Ovary (tissue), 9 donors: ENCODE data around the gene LMO3. TPM values are rescaled to one million over a fixed set of nuclear protein-coding genes. Genes with fewer than 3 reads are reported as not detected.
"Not testable (repeated sequence)": the region's sequence is repeated elsewhere in the genome, so short reads cannot be mapped to it uniquely, and the experiment has no call there.

Source experiments
- DNase-seq, 5 donors: peaks; one replicate each; pipeline ENCODE4 v3.0.0-alpha.2; 2019 to 2020
- H3K27ac ChIP-seq, 2 donors: fragments of 200-600 bp; one replicate each; pipeline versions ENCODE4 v1.5.1 to v1.8.0; 2019 to 2022
- H3K27me3 ChIP-seq: fragments of 200-600 bp; one replicate; pipeline ENCODE4 v1.8.0; 2022
- H3K36me3 ChIP-seq: fragments of 200-600 bp; sonication (generic); one replicate; pipeline ENCODE4 v1.5.1; 2019
- H3K4me1 ChIP-seq: one replicate; pipeline ENCODE4 v1.8.1; 2013; ENCODE audit warnings: mild to moderate bottlenecking, moderate library complexity; ENCODE audit not compliant: insufficient read depth
- H3K4me3 ChIP-seq: fragments of 200-600 bp; sonication (generic); one replicate; pipeline ENCODE4 v1.5.1; 2017
- H3K9me3 ChIP-seq, 2 donors: fragments of 200-600 bp in 1 of 2; sonication (generic) in 1 of 2; one replicate each; pipeline versions ENCODE4 v1.5.1 to v1.8.1; 2013 to 2019; ENCODE audit warnings: mild to moderate bottlenecking in 1 of 2, moderate library complexity in 1 of 2
- CTCF ChIP-seq, 3 donors: fragments of 450-650 bp in 2 of 3; fragments of 200-600 bp in 1 of 3; IDR thresholded peaks; one replicate each; pipeline versions ENCODE4 v1.5.1 to v1.8.0; 2016 to 2022; ENCODE audit warnings: antibody characterized with exemption in 3 of 3, mild to moderate bottlenecking in 1 of 3
- EP300 ChIP-seq: sonication (generic); formaldehyde crosslinking; IDR thresholded peaks from one replicate; pipeline ENCODE4 v1.6.1; 2017; ENCODE audit warnings: antibody characterized with exemption
- POLR2A ChIP-seq: fragments of 450-650 bp; IDR thresholded peaks from one replicate; pipeline ENCODE4 v1.6.1; 2017; ENCODE audit warnings: antibody characterized with exemption, mild to moderate bottlenecking, moderate library complexity
- WGBS, 3 donors: extraction: QIAGEN DNeasy Blood & Tissue Kit in 1 of 3; methylation state at CpG; one replicate each; pipeline versions ENCODE4 v1.1.5 to v1.1.7; 2013 to 2017; 5-methylcytosine and 5-hydroxymethylcytosine counted together
- intact Hi-C, 4 donors: fragments of 100-400 bp; cut with DNase I; formaldehyde crosslinking; loops; one replicate each; pipeline versions ENCODE4 v1.11.0 to v1.15.1; 2022 to 2023
- polyA plus RNA-seq, 2 donors: library from polyadenylated mRNA; stranded (reverse); fragments of 200-250 nt in 1 of 2; fragments of 350-450 nt in 1 of 2; fragmentation: Illumina TruSeq in 1 of 2; extraction: RNeasy Lipid Tissue Mini Kit (QIAGEN cat#74804) in 1 of 2; gene quantifications; one replicate each; pipeline ENCODE4 v1.2.3, GENCODE V29; 2013 to 2014
- total RNA-seq, 7 donors: library from RNA; depleted of rRNA in 2 of 7; stranded (reverse); fragments of >200 nt in 2 of 7; fragmentation: NEBNext Ultra II Directional in 3 of 7; extraction: Animal tissue kit (Norgen Biotek cat#: 25700) in 3 of 7; gene quantifications; one replicate each; pipeline versions ENCODE4 v1.1.0 to v1.2.4, GENCODE V29; 2016 to 2023
- donor health status: DM: no; HTN: no; CAD: no; lungs with moderate emphysema.
- donor health status: DM: no; HTN: no; CAD: no.
- donor health status: Bipolar disorder and iron deficiency.
- donor health status: DM: yes; HTN: yes; CAD: no.
- donor health status: DM: no; HTN: no; CAD: no.
- donor health status: DM: yes; HTN: yes; CAD: no.

LMO3 gene
- total and polyA plus RNA-seq, 9 donors = 0.97 to 11.7 (median 5.0) TPM

- intact Hi-C loops = no loop called here
- Histone ChIP-seq H3K27ac (no peak overlapping the region), H3K36me3 (no peaks in the 10 kb centered on the region), H3K27me3 (no peaks in the 10 kb centered on the region), H3K4me3 (no peak overlapping the region), H3K9me3 (no peaks in the 10 kb centered on the region), H3K4me1 (no peaks in the 10 kb centered on the region)
- no peak for TF ChIP-seq POLR2A
- WGBS, 3 donors = 57 to 66% (median 63%) methylated on average over 3 of the region's 3 CpGs
- no peak for DNase-seq
Observed at GRCh38 chr12:16553457-16553856, 52.5 kb downstream of the LMO3 start.

- Histone ChIP-seq H3K4me3 (no peak overlapping the region), H3K27ac (no peak overlapping the region), H3K4me1 (no peaks in the 10 kb centered on the region), H3K9me3 (no peaks in the 10 kb centered on the region), H3K27me3 (no peaks in the 10 kb centered on the region), H3K36me3 (no peaks in the 10 kb centered on the region)
- DNase-seq = no peak
- TF ChIP-seq POLR2A = no peak
- no peak for TF ChIP-seq EP300
- no peak for TF ChIP-seq CTCF (IDR thresholded peaks at IDR 0.05)
- intact Hi-C loops = no loop called here
Observed at GRCh38 chr12:16552301-16552700, 53.7 kb downstream of the LMO3 start.

- no peaks in the 10 kb centered on the region for H3K9me3 ChIP-seq
- H3K27ac ChIP-seq = no peak overlapping the region
- intact Hi-C loops = no loop called here
- 84 to 93% (median 85%) methylated on average over 3 of the region's 3 CpGs for WGBS, 3 donors
- no peak for DNase-seq
- H3K36me3 ChIP-seq = no peaks in the 10 kb centered on the region
- H3K4me3 ChIP-seq = no peak overlapping the region
- TF ChIP-seq EP300 (no peak), CTCF (IDR thresholded peaks at IDR 0.05) (no peak), POLR2A (no peak)
- no peaks in the 10 kb centered on the region for H3K27me3 ChIP-seq
- no peaks in the 10 kb centered on the region for H3K4me1 ChIP-seq
Observed at GRCh38 chr12:16545836-16546235, 60.1 kb downstream of the LMO3 start.

GRCh38 chr12:16542586-16542985 is 63.4 kb downstream of the LMO3 start:
- 47 to 66% (median 55%) methylated on average over 2 of the region's 2 CpGs for WGBS, 3 donors
- no peak overlapping the region for H3K27ac ChIP-seq
- no peak for DNase-seq
- H3K27me3 ChIP-seq = no peaks in the 10 kb centered on the region
- H3K36me3 ChIP-seq = no peaks in the 10 kb centered on the region
- intact Hi-C loops = no loop called here
- H3K9me3 ChIP-seq = no peaks in the 10 kb centered on the region
- no peak for TF ChIP-seq EP300
- TF ChIP-seq CTCF (IDR thresholded peaks at IDR 0.05) = no peak
- no peak for TF ChIP-seq POLR2A
- H3K4me3 ChIP-seq = no peak overlapping the region
- H3K4me1 ChIP-seq = no peaks in the 10 kb centered on the region

- H3K36me3 ChIP-seq, intact Hi-C loops, H3K9me3 ChIP-seq, H3K27ac ChIP-seq, H3K4me3 ChIP-seq, H3K4me1 ChIP-seq, DNase-seq, H3K27me3 ChIP-seq: not testable (repeated sequence)
- WGBS, 3 donors = 76 to 80% (median 78%) methylated on average over 1 of the region's 1 CpG
Observed at GRCh38 chr12:16537652-16538051, 68.3 kb downstream of the LMO3 start.

- Histone ChIP-seq H3K4me1 (no peaks in the 10 kb centered on the region), H3K27me3 (no peaks in the 10 kb centered on the region), H3K36me3 (no peaks in the 10 kb centered on the region), H3K9me3 (no peaks in the 10 kb centered on the region), H3K4me3 (no peak overlapping the region), H3K27ac (no peak overlapping the region)
- intact Hi-C loops = no loop called here
- WGBS, 3 donors = 43 to 63% (median 44%) methylated on average over 3 of the region's 3 CpGs
- no peak for TF ChIP-seq CTCF (IDR thresholded peaks at IDR 0.05)
- TF ChIP-seq POLR2A = no peak
- TF ChIP-seq EP300 = no peak
- no peak for DNase-seq
Observed at GRCh38 chr12:16531621-16532020, 74.3 kb downstream of the LMO3 start.
